ENCODE measurements around the gene SLC35B2. TPM values are rescaled to one million over a fixed set of nuclear protein-coding genes. Genes with fewer than 3 reads are reported as not detected.

SLC35B2 gene
- total and polyA plus RNA-seq, 8 donors = 38.7 to 50.3 (median 43.7) TPM

GRCh38 chr6:44289726-44290260 is 32.5 kb upstream of the SLC35B2 start:
- no peak for ATAC-seq
- Histone ChIP-seq H3K4me1 (no peaks in the 10 kb centered on the region), H3K27me3 (peaks cover 7 to 97% of the 10 kb centered on the region in 2 donors), H3K36me3 (no peaks in the 10 kb centered on the region), H3K9me3 (no peaks in the 10 kb centered on the region), H3K27ac (no peak overlapping the region), H3K4me3 (no peak overlapping the region)
- no peak for DNase-seq
- intact Hi-C loops (cut with DNase I) = no loop called here
- TF ChIP-seq CTCF (IDR thresholded peaks at IDR 0.05) = no peak

GRCh38 chr6:44286747-44287146 is 29.4 kb upstream of the SLC35B2 start:
- no peaks in the 10 kb centered on the region for H3K9me3 ChIP-seq
- peaks cover 0 to 66% of the 10 kb centered on the region in 2 donors for H3K27me3 ChIP-seq
- H3K36me3 ChIP-seq = no peaks in the 10 kb centered on the region
- H3K27ac ChIP-seq = no peak overlapping the region
- H3K4me1 ChIP-seq = no peaks in the 10 kb centered on the region
- intact Hi-C loops (cut with DNase I) = no loop called here
- no peak for ATAC-seq
- DNase-seq = no peak
- H3K4me3 ChIP-seq = no peak overlapping the region
- no peak for TF ChIP-seq CTCF (IDR thresholded peaks at IDR 0.05)

- intact Hi-C loops (cut with DNase I) = no loop called here
- Histone ChIP-seq H3K9me3 (no peaks in the 10 kb centered on the region), H3K4me1 (no peaks in the 10 kb centered on the region), H3K27me3 (peaks cover 0 to 61% of the 10 kb centered on the region in 2 donors), H3K27ac (no peak overlapping the region), H3K4me3 (no peak overlapping the region), H3K36me3 (no peaks in the 10 kb centered on the region)
- DNase-seq (no peak), ATAC-seq (no peak)
- no peak for TF ChIP-seq CTCF (IDR thresholded peaks at IDR 0.05)
These were observed 28.9 kb upstream of the SLC35B2 start for GRCh38 chr6:44286285-44286565.

- no peak overlapping the region for H3K4me3 ChIP-seq
- H3K27ac ChIP-seq = no peak overlapping the region
- peaks cover 0 to 56% of the 10 kb centered on the region in 2 donors for H3K27me3 ChIP-seq
- no peaks in the 10 kb centered on the region for H3K9me3 ChIP-seq
- H3K36me3 ChIP-seq = no peaks in the 10 kb centered on the region
- H3K4me1 ChIP-seq = no peaks in the 10 kb centered on the region
- intact Hi-C loops (cut with DNase I) = no loop called here
- ATAC-seq (no peak), DNase-seq (no peak)
- TF ChIP-seq CTCF (IDR thresholded peaks at IDR 0.05) = no peak
These were observed 28.4 kb upstream of the SLC35B2 start for GRCh38 chr6:44285552-44286284.

GRCh38 chr6:44284867-44285266 is 27.5 kb upstream of the SLC35B2 start:
- DNase-seq (no peak), ATAC-seq (no peak)
- peaks cover 0 to 54% of the 10 kb centered on the region in 2 donors for H3K27me3 ChIP-seq
- no peak overlapping the region for H3K4me3 ChIP-seq
- no peaks in the 10 kb centered on the region for H3K36me3 ChIP-seq
- no peak overlapping the region for H3K27ac ChIP-seq
- no peaks in the 10 kb centered on the region for H3K9me3 ChIP-seq
- intact Hi-C loops (cut with DNase I) = no loop called here
- H3K4me1 ChIP-seq = no peaks in the 10 kb centered on the region
- no peak for TF ChIP-seq CTCF (IDR thresholded peaks at IDR 0.05)
